ENCODE measurements around the gene PSD4.

Gene PSD4

GRCh38 chr2:113237604-113238160 lies 63.9 kb downstream of the PSD4 start:
- DNase-seq (ENCODE audit: low read depth in 1 of 2, low spot score in 1 of 2), result no peak
- no peak overlapping the region for H3K4me3 ChIP-seq (replicated peaks; ENCODE audit: insufficient read depth, low read length)
- H3K27me3 ChIP-seq (ENCODE audit: insufficient read depth, poor library complexity, severe bottlenecking), result no peaks in the 10 kb centered on the region
- H3K27ac ChIP-seq (replicated peaks), result no peak overlapping the region
- TF ChIP-seq GABPA (IDR thresholded peaks at IDR 0.05; ENCODE audit: low read depth) (no peak), POLR2AphosphoS5 (IDR thresholded peaks at IDR 0.05; ENCODE audit: low read depth) (no peak), CTCF (IDR thresholded peaks at IDR 0.05; ENCODE audit: insufficient read depth, low read length) (no peak), SPI1 (IDR thresholded peaks at IDR 0.05; ENCODE audit: borderline replicate concordance, low read depth) (no peak)
- TF ChIP-seq, protein P1, sequence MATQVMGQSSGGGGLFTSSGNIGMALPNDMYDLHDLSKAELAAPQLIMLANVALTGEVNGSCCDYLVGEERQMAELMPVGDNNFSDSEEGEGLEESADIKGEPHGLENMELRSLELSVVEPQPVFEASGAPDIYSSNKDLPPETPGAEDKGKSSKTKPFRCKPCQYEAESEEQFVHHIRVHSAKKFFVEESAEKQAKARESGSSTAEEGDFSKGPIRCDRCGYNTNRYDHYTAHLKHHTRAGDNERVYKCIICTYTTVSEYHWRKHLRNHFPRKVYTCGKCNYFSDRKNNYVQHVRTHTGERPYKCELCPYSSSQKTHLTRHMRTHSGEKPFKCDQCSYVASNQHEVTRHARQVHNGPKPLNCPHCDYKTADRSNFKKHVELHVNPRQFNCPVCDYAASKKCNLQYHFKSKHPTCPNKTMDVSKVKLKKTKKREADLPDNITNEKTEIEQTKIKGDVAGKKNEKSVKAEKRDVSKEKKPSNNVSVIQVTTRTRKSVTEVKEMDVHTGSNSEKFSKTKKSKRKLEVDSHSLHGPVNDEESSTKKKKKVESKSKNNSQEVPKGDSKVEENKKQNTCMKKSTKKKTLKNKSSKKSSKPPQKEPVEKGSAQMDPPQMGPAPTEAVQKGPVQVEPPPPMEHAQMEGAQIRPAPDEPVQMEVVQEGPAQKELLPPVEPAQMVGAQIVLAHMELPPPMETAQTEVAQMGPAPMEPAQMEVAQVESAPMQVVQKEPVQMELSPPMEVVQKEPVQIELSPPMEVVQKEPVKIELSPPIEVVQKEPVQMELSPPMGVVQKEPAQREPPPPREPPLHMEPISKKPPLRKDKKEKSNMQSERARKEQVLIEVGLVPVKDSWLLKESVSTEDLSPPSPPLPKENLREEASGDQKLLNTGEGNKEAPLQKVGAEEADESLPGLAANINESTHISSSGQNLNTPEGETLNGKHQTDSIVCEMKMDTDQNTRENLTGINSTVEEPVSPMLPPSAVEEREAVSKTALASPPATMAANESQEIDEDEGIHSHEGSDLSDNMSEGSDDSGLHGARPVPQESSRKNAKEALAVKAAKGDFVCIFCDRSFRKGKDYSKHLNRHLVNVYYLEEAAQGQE (IDR thresholded peaks at IDR 0.05; ENCODE audit: insufficient replicate concordance, low read depth), result no peak

- H3K27me3 ChIP-seq (ENCODE audit: insufficient read depth, poor library complexity, severe bottlenecking), result no peaks in the 10 kb centered on the region
- H3K27ac ChIP-seq (replicated peaks), result no peak overlapping the region
- TF ChIP-seq, protein P1 (IDR thresholded peaks at IDR 0.05; ENCODE audit: insufficient replicate concordance, low read depth), result no peak
- no peak for TF ChIP-seq CTCF (IDR thresholded peaks at IDR 0.05; ENCODE audit: insufficient read depth, low read length)
- TF ChIP-seq SPI1 (IDR thresholded peaks at IDR 0.05; ENCODE audit: borderline replicate concordance, low read depth), result no peak
- no peak for TF ChIP-seq GABPA (IDR thresholded peaks at IDR 0.05; ENCODE audit: low read depth)
- TF ChIP-seq POLR2AphosphoS5 (IDR thresholded peaks at IDR 0.05; ENCODE audit: low read depth), result no peak
- DNase-seq (ENCODE audit: low read depth in 1 of 2, low spot score in 1 of 2), result no peak
- H3K4me3 ChIP-seq (replicated peaks; ENCODE audit: insufficient read depth, low read length), result no peak overlapping the region
Measured at GRCh38 chr2:113238871-113239839, 65.4 kb downstream of the PSD4 start.

GRCh38 chr2:113240150-113240914 lies 66.6 kb downstream of the PSD4 start:
- no peak overlapping the region for H3K4me3 ChIP-seq (replicated peaks; ENCODE audit: insufficient read depth, low read length)
- no peak overlapping the region for H3K27ac ChIP-seq (replicated peaks)
- no peaks in the 10 kb centered on the region for H3K27me3 ChIP-seq (ENCODE audit: insufficient read depth, poor library complexity, severe bottlenecking)
- TF ChIP-seq SPI1 (IDR thresholded peaks at IDR 0.05; ENCODE audit: borderline replicate concordance, low read depth) (no peak), GABPA (IDR thresholded peaks at IDR 0.05; ENCODE audit: low read depth) (no peak), CTCF (IDR thresholded peaks at IDR 0.05; ENCODE audit: insufficient read depth, low read length) (no peak), POLR2AphosphoS5 (IDR thresholded peaks at IDR 0.05; ENCODE audit: low read depth) (no peak)
- TF ChIP-seq, protein P1 (IDR thresholded peaks at IDR 0.05; ENCODE audit: insufficient replicate concordance, low read depth), result no peak
- DNase-seq (ENCODE audit: low read depth in 1 of 2, low spot score in 1 of 2), result no peak
